Inferior parietal cortex (tissue), 1 donor: ENCODE data around the gene RPS6KB2.
"Not testable (repeated sequence)": the region's sequence is repeated elsewhere in the genome, so short reads cannot be mapped to it uniquely, and the experiment has no call there.

Experiments used
- DNase-seq: peaks from one replicate; pipeline ENCODE4 v3.0.0-alpha.2; 2016; ENCODE audit errors: extremely low spot score

The RPS6KB2 gene

DNA sequence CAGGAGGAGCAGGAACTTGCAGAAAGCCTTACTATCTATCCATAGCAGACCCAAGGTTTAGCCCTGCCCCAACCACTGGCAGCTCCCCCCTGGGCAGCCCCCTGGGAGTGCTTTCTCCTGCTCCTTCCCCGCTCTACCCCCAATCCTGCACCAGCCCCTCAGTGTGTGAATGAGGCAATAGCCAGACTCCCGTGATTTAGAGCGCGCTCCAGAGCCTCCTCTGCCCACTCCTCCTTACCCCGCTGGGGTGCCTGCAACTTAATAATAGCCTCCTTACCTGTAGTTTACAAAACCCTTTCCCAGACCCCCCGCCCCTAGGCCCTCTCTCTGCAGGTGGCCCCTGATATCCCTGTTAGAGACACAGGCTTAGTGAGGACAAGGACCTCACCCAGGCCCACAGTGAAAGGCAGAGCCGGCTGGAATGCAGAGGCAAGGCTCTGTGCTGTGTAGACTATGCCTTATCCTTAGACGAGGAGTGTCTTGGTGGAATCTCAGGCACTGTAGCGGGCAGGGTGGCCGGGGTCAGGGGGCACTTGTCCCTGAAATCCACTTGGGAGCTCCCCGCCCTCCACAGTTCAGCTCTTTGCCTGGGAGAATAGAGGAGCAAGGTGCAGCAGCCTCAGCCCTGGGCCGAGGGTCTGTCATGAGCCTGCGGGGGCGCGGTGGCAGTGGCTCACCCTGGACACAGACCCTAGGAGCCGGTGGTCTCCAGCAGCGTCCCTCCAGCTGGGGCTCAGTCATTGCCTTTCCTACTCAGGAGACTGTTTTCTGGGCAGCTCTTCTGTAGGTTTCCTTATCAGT is 17.1 kb upstream of the RPS6KB2 start:
- DNase-seq, result no peak

- no peak for DNase-seq
Observed at GRCh38 chr11:67411785-67412152, 16.5 kb upstream of the RPS6KB2 start.

DNA sequence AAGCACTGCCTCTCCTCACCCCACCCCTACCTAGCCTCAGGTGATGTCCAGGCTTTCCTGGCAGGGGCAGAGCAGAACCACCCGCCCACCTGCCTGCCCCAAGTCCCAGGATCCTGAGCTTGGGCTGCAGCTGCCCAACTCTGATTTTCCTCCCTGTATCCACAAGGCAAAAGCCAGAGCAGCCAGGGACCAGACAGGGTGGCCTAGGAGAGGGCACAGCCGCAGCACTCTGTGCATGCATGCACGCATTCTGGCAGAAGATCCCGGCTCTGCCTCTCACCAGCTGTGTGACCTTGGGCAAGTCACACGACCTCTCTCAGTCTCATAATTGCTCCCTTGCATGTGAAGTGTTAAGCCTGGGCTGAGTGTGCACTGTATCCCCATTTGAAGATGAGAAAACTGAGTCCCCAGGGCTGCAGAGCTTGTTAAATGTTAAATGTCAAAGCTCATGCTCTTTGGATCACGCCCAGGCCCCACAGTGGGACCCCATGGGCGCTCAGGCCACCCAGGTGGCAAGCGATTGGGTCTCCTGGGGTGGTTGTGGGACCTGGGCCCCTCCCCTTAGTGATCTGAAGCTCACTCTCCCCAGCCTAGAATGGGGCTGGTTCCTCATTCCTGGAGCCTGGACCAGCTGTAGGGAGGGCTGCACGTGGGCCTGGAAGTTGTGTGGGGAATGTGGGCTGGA is 15.7 kb upstream of the RPS6KB2 start:
- no peak for DNase-seq

DNA sequence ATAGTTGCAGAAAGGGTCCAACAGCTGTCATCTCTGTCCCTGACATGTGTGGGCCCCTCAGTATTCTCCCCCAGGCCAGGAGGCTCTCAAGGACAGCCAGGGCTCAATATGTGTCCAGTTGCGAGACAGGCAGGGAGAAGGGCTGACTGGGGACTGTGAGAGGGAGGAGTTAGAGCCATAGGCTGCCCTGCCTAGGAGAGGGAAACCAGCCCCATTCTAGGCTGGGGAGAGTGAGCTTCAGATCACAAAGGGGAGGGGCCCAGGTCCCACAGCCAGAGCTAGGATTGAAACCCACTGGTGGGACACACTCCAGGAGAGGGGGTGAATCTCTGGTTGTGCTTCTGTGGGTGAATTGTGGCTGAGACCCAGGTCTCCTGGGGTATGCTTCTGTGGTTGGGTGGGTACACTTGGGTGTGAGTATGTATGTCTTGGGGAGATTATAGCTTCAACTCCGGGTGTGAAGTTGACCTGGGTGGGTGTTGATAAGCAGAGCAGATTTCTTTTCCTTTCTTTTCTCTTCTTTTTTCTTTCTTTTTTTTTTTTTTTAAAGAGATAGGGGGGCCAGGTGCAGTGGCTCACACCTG is 14.9 kb upstream of the RPS6KB2 start:
- DNase-seq, result no peak

GRCh38 chr11:67415501-67416304 is 12.6 kb upstream of the RPS6KB2 start, which contains the start of gene CARNS1:
Gene CARNS1 (plus strand): TSS chr11:67415678. CDS start chr11:67416200, 522 bp downstream.
- DNase-seq, result no peak

DNA sequence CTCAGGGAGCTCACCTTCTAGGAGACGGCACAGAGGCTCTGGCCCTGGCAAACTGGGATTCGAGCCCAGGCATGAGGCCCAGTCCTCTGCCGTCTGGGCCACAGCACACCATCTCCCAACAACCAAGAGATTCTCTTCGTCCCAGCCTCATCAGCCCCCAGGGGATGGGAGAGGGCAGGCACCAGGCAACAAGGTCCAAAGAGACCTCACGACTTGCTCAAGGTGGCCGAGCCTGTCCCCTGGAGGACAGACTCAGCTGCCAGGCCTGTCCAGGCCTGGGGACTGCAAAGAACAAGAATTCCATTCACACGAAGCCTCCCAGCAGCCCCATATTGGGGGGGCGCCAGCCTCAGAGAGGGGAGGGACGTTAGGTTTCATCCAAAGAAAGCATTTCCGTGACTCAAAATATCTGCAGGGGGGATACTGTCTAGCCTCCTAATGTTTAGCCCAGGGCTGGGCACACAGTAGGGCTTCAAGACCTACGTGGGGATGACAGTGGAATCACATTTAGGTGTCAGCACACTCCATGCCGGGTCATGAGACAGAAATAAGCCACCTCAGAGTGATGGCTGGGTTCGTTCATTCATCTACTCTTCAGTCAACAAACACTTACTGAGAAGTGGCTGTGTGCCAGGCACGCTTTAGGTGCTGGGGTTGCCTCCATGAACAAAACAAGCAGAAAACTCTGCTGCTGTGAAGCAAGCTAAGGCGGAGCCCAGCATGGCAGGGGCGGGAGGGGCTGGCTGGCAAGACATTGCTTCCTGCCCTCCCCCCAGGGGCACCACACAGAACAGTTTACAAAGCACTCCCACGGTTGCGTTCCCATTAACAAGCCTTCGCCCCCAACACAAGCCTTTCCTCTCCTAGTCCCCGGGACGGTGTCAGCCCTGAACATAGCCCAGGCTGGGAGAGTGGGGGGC is 11.6 kb upstream of the RPS6KB2 start:
- no peak for DNase-seq

- no peak for DNase-seq
Observed at GRCh38 chr11:67417425-67417824, 10.9 kb upstream of the RPS6KB2 start.

- DNase-seq, result no peak
Observed at GRCh38 chr11:67418476-67419281, 9.6 kb upstream of the RPS6KB2 start.

DNA sequence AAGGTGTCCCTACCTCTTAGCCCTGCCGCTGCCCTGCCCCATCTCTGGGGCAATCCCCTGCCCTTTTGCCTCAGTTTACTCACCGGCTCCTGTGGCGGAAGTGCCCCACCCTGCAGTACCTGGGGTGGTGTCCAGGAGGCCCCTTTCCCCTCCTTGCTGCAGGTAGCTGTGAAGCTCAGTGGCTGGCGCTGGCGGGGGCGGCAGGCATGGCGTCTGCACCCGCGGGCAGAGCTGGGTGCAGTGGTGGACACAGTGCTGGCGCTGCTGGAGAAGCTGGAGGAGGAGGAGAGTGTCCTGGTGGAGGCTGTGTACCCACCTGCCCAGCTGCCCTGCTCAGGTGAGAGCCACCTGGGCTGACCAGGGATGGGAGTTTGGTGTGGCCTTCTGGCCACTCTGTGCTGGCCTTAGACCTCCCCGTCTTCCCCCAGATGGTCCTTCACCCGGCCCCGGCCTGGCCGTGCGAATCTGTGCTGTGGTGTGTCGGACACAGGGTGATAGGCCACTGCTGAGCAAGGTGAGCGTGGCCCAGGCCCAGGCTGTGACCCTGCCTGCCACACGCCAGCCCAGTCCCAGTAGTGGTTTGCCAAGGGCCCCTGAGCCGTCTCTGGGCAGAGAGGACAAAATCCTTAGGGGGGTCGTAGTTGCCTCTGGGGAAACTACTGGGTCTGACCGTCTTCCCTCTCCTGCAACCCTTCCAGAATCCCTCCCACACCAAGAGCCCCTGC is 8.8 kb upstream of the RPS6KB2 start:
- DNase-seq, result no peak

- no peak for DNase-seq
Observed at GRCh38 chr11:67420147-67420645, 8.1 kb upstream of the RPS6KB2 start.

- DNase-seq, result peak; percentile 78
Observed at GRCh38 chr11:67420646-67421429, 7.5 kb upstream of the RPS6KB2 start.

- no peak for DNase-seq
Observed at GRCh38 chr11:67421430-67422031, 6.8 kb upstream of the RPS6KB2 start.

- no peak for DNase-seq
Observed at GRCh38 chr11:67422891-67423290, 5.4 kb upstream of the RPS6KB2 start.

GRCh38 chr11:67423466-67423865 is 4.8 kb upstream of the RPS6KB2 start:
- DNase-seq, result no peak

- no peak for DNase-seq
Observed at GRCh38 chr11:67423891-67424613, 4.2 kb upstream of the RPS6KB2 start.

DNA sequence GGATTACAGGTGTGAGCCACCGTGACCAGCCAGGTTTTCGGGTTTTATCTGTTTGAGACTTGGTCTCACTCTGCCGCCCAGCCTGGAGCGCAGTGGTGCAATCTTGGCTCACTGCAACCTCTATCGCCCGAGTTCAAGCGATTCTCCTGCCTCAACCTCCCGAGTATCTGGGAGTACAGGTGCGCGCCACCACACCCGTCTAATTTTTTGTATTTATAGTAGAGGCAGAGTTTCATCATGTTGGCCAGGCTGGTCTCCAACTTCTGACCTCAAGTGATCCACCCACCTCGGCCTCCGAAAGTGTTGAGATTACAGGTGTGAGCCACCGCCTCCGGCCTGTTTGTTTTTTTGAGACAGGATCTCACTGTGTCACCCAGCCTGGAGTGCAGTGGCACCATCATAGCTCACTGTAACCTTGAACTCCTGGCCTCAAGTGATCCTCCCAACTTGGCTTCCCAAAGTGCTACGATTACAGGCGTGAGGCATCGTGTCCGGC is 882 bp upstream of the RPS6KB2 start:
- DNase-seq, result not testable (repeated sequence)

DNA sequence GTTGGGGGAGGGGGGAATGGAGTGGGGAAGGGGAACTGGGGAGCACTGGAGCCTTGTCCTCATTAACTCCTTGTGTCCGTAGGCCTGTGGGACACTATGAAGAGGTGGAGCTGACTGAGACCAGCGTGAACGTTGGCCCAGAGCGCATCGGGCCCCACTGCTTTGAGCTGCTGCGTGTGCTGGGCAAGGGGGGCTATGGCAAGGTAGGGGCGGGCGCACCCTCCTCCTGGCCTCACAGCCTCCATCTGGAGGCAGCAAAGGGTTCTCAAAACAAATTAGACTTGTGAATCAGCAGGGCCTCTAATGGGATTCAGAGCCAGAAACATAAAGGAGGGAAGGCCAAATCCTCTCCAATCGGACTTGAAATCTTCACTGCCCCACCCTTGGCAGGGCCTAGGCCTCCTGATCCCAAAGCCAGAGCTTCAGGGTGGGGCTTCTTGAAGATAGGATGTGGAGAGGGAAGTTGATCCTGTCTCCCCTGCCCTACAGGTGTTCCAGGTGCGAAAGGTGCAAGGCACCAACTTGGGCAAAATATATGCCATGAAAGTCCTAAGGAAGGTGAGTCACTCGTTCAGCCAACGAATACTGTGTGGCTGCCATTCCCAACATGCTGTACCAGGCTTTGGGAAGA is 859 bp downstream of the RPS6KB2 start:
- DNase-seq, result no peak
